GM18861 (cell line): Measurements from ENCODE around the gene SLC5A6.

Source experiments
- ATAC-seq: cut with Tn5 transposase; IDR thresholded peaks from one replicate; pipeline ENCODE4 v1.9.1; 2021; ENCODE audit not compliant: unreplicated experiment

SLC5A6 gene

DNA sequence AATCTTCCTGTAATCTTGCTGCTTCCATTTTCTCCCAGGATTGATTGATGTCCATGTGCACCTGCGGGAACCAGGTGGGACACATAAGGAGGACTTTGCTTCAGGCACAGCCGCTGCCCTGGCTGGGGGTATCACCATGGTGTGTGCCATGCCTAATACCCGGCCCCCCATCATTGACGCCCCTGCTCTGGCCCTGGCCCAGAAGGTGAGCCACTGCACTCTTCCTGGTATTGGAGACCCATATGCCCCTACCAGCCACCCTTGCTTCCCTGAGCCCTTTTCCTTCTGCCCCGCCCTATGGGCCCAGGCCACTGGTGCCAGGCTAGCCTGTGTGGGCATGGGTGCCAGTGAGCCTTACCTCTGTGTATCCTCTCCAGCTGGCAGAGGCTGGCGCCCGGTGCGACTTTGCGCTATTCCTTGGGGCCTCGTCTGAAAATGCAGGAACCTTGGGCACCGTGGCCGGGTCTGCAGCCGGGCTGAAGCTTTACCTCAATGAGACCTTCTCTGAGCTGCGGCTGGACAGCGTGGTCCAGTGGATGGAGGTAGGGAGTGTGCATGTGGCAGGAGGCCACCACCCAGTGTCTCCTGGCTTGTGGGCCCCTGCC is 25.4 kb upstream of the SLC5A6 start:
- no peak for ATAC-seq

DNA sequence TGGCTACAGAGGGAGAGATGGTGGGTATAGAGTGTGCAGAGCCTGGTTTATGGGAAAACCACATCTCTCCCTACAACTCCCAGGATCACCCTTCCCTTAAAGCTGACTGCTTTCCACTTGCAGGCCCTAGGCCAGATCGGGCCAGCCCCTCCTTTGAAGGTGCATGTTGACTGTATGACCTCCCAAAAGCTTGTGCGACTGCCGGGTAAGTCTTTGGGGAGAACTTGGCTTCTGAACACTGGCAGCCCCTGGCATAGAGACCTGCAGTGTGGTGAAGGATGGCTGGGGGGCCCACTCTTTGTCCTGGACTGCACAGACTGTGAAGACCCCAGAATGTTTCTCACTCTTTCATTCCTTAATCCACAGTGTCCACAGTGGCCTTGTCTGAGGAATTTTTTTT is 24.6 kb upstream of the SLC5A6 start:
- ATAC-seq = no peak

DNA sequence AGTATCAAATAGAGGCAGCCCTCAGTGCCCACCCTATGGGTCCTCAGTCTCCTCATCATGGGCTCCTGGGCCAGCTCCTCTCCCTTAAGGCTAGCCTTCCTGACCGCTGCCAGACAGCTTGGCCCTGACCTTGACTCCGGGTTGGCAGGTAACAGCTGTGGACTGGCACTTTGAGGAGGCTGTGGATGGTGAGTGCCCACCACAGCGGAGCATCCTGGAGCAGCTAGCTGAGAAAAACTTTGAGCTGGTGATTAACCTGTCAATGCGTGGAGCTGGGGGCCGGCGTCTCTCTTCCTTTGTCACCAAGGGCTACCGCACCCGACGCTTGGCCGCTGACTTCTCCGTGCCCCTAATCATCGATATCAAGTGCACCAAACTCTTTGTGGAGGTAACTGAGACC is 24.1 kb upstream of the SLC5A6 start:
- no peak for ATAC-seq

DNA sequence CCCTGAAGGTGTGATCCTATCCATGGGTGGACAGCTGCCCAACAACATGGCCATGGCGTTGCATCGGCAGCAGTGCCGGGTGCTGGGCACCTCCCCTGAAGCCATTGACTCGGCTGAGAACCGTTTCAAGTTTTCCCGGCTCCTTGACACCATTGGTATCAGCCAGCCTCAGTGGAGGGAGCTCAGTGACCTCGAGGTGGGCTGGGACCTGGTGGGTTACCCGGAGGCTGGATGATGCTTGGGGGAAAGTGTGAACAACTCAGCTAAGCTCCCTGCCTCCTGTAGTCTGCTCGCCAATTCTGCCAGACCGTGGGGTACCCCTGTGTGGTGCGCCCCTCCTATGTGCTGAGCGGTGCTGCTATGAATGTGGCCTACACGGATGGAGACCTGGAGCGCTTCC is 21.3 kb upstream of the SLC5A6 start:
- no peak for ATAC-seq

DNA sequence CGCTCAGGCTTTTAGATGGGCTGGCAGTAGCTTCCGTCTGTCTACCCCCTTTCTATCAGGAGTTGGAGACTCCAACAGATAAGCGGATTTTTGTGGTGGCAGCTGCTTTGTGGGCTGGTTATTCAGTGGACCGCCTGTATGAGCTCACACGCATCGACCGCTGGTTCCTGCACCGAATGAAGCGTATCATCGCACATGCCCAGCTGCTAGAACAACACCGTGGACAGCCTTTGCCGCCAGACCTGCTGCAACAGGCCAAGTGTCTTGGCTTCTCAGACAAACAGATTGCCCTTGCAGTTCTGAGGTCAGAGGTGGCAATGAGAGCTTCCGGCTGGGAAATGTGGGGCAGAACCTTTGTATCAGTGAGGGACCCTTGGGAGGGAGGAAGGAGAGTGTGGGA is 19.9 kb upstream of the SLC5A6 start:
- ATAC-seq = no peak

DNA sequence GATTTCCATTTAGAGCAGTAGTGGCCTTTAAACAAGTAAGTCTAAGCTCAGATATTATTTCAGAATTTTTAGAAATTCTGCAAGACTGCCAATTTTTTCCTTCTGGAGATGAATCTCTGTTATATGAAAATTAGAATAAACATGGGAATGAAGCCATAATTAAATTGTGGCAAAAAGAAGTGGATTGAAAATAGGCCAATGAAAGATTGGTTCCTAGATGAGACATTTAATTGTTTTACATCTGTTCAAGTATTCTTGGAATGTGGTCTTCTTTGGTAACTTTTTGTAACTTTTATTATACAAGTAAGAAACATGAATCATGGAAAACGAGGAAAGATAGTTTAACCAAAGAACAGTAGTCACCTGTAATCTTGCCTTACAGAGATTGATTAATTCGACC is 15.4 kb upstream of the SLC5A6 start:
- ATAC-seq = no peak

DNA sequence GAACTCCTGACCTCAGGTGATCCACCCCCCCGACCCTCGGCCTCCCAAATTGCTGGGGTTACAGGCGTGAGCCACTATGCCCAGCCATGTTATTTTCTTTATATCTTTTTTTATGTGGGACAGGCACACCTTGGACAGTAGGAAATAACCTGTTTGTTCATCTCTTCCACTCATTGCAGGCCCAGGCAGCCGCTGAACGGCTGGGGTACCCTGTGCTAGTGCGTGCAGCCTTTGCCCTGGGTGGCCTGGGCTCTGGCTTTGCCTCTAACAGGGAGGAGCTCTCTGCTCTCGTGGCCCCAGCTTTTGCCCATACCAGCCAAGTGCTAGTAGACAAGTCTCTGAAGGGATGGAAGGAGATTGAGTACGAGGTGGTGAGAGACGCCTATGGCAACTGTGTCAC is 13.5 kb upstream of the SLC5A6 start:
- no peak for ATAC-seq

DNA sequence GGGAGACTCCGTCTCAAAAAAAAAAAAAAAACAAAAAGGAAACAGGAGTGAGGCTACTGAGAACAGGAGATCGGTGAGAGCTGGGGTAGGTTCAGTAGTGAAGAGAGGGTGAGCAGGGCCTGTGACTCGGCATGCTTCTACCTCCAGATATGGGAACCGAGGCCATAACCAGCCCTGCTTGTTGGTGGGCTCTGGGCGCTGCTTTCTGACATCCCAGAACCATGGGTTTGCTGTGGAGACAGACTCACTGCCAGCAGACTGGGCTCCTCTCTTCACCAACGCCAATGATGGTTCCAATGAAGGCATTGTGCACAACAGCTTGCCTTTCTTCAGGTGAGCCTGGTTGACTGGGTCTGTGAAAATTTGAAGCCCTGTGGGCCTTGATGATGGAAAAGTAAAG is 11.3 kb upstream of the SLC5A6 start:
- no peak for ATAC-seq

DNA sequence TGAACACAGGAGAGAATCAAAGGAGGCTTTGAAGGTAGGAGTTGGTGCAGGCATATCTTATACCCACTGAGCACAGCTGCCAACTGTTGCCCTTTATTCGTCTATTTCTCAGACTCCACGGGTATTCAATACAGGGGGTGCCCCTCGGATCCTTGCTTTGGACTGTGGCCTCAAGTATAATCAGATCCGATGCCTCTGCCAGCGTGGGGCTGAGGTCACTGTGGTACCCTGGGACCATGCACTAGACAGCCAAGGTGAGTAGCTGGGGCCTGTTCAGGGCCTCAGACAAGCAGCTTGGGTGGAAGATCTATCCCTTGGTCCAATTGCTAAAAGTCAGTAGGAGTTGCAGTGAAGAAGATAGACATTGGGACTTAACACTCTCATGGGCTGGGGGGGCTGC is 10.3 kb upstream of the SLC5A6 start:
- ATAC-seq = no peak

DNA sequence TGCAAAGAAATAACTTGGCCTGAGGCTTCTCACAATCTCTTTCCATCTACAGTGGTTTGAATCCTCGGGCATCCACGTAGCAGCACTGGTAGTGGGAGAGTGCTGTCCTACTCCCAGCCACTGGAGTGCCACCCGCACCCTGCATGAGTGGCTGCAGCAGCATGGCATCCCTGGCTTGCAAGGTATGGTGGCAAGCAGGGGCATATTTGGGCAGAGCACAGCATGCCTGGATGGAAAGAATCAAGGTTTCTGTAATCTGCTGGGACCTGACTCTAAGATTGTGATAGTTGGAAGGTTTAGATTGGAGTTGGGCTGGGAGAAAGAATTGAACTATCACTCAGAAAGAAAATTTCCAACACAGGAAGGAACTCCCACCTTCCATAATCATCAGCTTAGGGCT is 9.1 kb upstream of the SLC5A6 start:
- no peak for ATAC-seq

DNA sequence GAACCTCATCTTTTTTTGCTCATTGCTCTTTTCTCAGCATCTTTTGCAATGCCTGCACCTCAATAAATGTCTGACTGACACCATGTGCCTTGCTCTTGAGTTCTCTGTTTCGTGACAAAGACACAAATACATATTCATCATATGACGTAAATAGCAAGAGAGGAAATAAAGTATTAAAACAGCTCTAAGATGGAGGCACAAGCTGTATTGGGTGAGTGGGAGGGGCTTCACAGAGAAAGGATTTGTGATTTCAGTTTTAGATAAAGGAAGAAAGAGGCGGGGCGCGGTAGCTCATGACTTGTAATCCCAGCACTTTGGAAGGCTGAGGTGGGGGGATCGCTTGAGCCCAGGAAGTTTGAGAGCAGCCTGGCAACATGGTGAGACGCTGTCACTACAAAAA is 8.0 kb upstream of the SLC5A6 start:
- ATAC-seq = no peak

DNA sequence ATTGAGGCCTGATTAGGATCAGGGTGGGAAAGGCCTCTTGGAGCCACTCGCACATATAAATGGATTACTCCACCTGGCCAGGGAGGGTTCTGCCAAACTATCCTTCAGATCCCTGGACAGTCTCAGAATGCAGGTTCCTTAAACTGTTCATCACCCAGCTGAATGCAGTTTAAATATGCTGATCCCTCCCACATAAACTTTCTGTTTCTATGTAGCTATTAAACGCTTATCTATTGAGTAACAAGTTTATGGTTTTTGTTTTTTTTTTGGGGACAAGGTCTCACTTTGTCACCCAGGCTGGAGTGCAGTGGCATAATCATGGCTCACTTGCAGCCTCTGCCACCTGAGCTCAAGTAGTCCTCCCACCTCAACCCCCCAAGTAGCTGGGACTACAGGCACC is 7.0 kb upstream of the SLC5A6 start:
- ATAC-seq = no peak

DNA sequence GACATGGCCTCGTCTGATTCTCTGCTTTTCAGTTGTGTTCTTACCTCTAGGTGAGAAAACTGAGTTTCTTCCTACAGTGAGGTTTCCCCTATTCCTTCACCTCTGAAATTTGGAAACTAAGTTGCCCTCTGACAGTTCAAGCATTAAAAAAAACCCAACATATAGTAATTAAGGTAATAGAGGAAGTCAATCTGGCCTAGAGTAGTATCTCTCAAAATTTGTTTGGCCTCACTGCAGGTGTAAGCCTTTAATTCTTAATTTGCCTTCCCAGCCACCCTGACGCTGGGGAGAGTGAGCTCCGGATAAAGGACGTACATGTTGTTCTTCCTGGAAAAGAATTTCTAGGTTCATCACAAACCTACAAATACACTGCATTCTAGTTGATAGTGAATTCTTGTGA is 6.5 kb upstream of the SLC5A6 start:
- no peak for ATAC-seq

DNA sequence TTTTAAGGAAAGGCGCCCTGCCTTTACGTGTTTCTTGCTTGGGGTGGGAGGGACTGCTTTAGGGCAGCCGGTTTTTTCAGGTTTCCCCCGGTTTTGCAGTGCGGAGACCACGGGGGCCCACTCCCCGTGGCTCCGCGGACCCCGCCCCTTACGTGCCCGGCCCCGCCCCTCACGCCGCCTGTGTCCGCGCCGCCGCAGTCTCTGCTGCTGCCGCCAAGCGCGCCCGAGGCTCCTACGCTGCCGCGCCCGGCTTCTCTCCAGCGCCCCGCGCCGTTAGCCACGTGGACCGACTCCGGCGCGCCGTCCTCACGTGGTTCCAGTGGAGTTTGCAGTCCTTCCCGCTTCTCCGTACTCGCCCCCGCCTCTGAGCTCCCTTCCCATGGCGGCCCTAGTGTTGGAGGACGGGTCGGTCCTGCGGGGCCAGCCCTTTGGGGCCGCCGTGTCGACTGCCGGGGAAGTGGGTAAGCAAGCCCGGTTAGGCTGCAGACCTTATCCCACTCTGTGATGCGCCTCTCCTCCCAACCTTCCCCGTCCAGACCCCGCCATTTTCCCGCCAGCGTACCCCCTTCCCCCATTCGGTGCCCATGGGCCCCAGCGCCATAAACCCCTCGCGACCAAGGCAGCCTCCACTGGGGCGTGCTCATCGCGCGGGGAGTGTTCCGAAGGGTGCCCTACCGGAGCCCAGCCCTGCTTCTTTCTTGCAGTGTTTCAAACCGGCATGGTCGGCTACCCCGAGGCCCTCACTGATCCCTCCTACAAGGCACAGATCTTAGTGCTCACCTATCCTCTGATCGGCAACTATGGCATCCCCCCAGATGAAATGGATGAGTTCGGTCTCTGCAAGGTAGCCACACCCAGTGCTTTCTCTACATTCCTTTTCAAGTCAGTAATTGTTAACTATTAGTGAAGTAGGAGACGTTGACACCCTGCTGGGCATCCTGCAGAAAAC is 5.4 kb upstream of the SLC5A6 start, which contains the start of gene CAD:
TSS of gene CAD (plus strand) at position 197 of the 949 bp plus-strand sequence. CDS start at position 380, 183 bp downstream.
- peak; percentile 65 for ATAC-seq

DNA sequence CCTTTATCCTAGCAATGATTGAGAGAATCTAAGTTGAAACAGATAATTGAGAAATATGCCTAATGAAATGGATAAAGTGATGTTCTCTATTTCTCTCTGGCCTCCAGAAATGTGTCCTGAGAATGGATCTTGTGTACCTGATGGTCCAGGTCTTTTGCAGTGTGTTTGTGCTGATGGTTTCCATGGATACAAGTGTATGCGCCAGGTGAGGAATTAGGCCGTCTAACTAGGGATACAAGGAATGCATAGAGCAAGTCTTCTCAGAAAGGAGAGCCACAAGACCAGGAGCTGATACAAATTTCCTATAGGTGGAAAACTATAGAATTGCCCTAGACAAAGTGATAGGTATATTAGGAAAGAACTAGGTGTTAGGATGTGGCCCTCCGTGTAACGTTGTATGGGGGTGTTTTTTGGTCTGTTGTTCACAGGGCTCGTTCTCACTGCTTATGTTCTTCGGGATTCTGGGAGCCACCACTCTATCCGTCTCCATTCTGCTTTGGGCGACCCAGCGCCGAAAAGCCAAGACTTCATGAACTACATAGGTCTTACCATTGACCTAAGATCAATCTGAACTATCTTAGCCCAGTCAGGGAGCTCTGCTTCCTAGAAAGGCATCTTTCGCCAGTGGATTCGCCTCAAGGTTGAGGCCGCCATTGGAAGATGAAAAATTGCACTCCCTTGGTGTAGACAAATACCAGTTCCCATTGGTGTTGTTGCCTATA is 4.5 kb upstream of the SLC5A6 start:
- ATAC-seq = no peak

DNA sequence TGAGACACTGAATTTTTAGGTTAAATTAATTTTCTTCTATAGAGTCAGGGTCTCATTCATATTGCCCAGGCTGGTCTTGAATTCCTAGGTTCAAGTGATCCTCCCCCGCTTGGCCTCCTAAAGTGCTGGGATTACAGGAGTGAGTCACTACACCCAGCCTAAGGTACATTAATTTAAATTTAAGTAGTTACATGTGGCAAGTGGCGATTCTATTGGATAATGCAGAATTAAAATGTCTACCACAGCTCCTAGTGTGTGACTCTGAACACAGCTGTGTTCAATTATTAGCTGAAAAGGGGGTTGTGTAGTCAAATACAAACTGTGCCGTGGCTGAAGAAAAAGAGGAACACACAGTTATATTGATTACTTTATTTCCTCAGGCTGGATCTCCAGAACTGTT is 2.9 kb upstream of the SLC5A6 start:
- ATAC-seq = no peak

DNA sequence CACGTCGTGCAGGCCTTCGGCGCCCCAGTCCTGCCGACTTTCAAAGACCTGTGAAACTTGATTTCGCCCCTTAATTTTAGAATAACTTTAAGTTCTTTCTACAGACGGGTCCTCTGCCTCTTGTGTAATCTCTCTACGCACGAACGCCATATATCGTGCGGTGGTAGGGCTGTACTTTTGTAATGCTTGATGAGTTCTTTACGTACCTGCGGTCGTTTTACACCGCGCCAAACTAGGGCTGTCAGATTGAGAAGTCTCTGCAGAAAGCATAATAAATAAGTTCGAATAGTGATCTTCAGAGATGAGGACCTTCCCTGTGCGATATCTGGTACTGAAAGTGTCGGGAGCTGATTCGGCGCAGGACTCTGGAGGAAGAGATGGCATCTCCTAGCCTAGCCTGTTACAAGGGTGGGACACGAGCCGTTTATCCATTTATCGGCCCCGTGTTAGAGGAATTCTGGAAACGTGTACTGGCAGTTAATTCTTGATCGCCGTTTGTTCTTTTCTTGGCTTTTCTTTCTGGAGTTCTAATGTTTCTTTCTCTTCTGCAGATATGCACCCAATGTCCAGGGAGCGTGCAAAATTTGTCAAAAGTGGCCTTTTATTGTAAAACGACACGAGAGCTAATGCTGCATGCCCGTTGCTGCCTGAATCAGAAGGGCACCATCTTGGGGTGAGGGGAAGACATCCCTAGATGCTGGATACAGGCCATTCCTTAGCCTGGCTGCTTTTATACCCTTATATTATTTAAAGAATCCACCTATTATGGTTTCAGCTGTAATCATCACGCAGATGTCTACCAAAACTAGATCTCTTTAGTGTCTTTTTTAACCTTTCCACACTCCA is 781 bp upstream of the SLC5A6 start:
- peak; percentile 13 for ATAC-seq

DNA sequence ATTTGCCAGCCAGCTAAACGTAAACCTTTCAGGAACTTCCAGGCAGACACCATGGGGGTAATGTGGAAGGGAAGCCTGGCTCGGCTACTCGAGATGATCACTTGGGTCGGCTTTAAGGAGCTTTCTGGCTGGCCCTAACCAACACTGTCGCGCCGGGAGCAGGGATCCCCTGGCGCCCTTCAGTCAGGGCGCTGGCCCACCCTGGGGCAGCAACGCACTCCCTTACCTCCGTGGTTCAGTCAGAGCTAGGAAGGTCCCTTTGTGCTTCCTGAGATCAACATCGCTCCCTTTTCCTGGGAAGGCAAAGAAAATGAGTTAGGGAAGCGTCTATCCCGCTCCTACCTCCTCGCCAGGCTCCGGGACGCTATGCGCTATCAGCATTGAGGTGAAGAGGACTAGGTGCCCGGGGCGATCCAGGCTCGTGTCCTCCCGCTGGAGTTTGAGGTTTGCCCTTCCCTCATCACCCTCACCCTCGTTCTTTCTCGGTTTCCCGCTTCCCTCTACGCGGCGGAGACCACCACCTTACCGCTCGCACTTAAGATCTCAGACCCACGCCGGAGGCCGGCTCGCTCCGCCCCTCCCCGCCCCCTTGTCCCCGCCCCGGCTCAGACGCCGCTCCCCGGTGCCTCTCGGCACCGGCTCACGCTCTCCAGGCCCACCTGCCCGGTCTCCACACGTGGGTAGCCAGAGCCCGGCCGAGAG is 676 bp downstream of the SLC5A6 start:
- peak; percentile 6 for ATAC-seq

DNA sequence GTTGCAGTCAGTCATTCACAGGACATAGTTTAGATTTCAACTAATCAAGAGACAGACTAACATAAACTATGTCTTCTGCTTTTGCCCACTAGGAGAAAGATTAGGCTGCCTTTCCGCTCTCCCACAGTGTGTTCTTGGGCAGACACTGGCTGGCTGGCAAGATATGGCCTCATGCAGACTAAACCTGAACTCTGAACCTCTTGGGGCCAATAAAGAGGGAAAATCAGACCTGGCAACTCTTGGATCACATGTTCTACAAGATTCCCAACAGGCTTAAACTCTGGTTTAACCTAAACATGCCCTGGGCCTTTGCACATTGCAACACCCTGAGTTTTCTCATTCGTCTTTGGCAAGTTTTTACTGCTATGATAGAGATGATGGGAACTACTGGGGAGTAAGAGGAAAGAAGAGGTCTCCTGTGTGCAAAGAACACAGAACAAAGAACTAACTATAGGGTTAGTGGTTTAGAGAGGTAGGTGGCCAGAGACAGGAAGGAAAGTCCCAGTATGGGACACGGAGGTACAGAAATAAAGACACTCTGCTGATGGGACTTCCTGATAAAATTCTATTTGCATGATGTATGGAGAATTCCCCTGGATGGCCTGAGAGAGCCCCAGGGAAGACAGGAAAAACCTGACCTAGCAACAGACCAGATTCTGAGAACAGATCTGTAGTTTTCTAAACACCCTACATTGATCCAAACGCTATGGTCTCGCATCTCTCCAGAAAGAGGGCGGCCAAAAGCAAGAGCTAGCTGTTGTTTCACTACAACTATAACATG is 2.3 kb downstream of the SLC5A6 start:
- no peak for ATAC-seq
